CD4-positive, CD25-positive, alpha-beta regulatory T cell (primary cell): ENCODE measurements around the gene LDLRAP1. TPM values are rescaled to one million over a fixed set of nuclear protein-coding genes. Genes with fewer than 3 reads are reported as not detected.

Source experiments
- ATAC-seq, 2 donors: fragments of 150-1000 bp; cut with Tn5 transposase; one replicate each; pipeline ENCODE4 v1.10.0; 2021; ENCODE audit warnings: low read depth in 2 of 2, moderate number of reproducible peaks in 2 of 2, moderate library complexity in 1 of 2
- DNase-seq, 3 donors: peaks; one replicate each; pipeline versions ENCODE4 v3.0.0 to v3.0.0-alpha.2; 2012 to 2022; ENCODE audit warnings: mixed read lengths in 1 of 3
- H3K27ac ChIP-seq: one replicate; pipeline ENCODE4 v1.7.0; 2013; ENCODE audit warnings: mild to moderate bottlenecking, low read length; ENCODE audit not compliant: insufficient read depth, poor library complexity, severe bottlenecking
- H3K27me3 ChIP-seq: one replicate; pipeline ENCODE4 v1.7.0; 2013; ENCODE audit warnings: low read length; ENCODE audit not compliant: control insufficient read depth, insufficient read depth
- H3K36me3 ChIP-seq: one replicate; pipeline ENCODE4 v1.7.0; 2013; ENCODE audit warnings: mild to moderate bottlenecking, low read length, moderate library complexity; ENCODE audit not compliant: control insufficient read depth, insufficient read depth
- H3K4me1 ChIP-seq: 2 replicates; pipeline ENCODE4 v1.7.0; 2013; ENCODE audit warnings: mild to moderate bottlenecking, low read length; ENCODE audit not compliant: insufficient read depth, control insufficient read depth, poor library complexity, severe bottlenecking
- H3K4me3 ChIP-seq: one replicate; pipeline ENCODE4 v1.7.0; 2013; ENCODE audit warnings: low read depth, mild to moderate bottlenecking, low read length, moderate library complexity
- H3K9me3 ChIP-seq, 2 experiments: 1 replicate in 1 of 2; 2 replicates in 1 of 2; pipeline ENCODE4 v1.7.0; 2013; ENCODE audit warnings: low read length in 2 of 2, mild to moderate bottlenecking in 1 of 2, moderate library complexity in 1 of 2; ENCODE audit not compliant: control insufficient read depth in 2 of 2
- H3K27ac Mint-ChIP-seq, 3 donors: one replicate each; pipeline ENCODE4 v1.8.0; 2020 to 2022; ENCODE audit warnings: mild to moderate bottlenecking in 3 of 3, mixed read lengths in 3 of 3, moderate library complexity in 2 of 3
- H3K27me3 Mint-ChIP-seq: one replicate; pipeline ENCODE4 v1.8.0; 2022; ENCODE audit warnings: mild to moderate bottlenecking, mixed read lengths
- H3K36me3 Mint-ChIP-seq: one replicate; pipeline ENCODE4 v1.8.0; 2020; ENCODE audit warnings: mixed read lengths
- H3K4me1 Mint-ChIP-seq, 4 donors: one replicate each; pipeline ENCODE4 v1.8.0; 2020 to 2022; ENCODE audit warnings: mixed read lengths in 4 of 4, mild to moderate bottlenecking in 1 of 4
- H3K4me3 Mint-ChIP-seq, 4 donors: one replicate each; pipeline ENCODE4 v1.8.0; 2020 to 2022; ENCODE audit warnings: mild to moderate bottlenecking in 4 of 4, mixed read lengths in 4 of 4, moderate library complexity in 3 of 4
- H3K9me3 Mint-ChIP-seq, 7 donors: one replicate each; pipeline ENCODE4 v1.8.0; 2020 to 2022; ENCODE audit warnings: mixed read lengths in 7 of 7, mild to moderate bottlenecking in 3 of 7, moderate library complexity in 2 of 7
- polyA plus RNA-seq, 4 donors: library from polyadenylated mRNA; unstranded; fragments of 300-500 nt; fragmentation: Illumina TruSeq; gene quantifications; one replicate each; pipeline ENCODE4 v1.2.3, GENCODE V29; 2021
- total RNA-seq: library from RNA; stranded (reverse); gene quantifications from one replicate; pipeline ENCODE4 v1.2.3, GENCODE V29; 2022

Gene LDLRAP1
- total and polyA plus RNA-seq, 5 donors from 2014 or later, result 98.7 to 326 (median 236) TPM

GRCh38 chr1:25616987-25617624 is 73.7 kb downstream of the LDLRAP1 start:
- Histone ChIP-seq H3K27me3 (peaks cover 9% of the 10 kb centered on the region), H3K9me3 (no peaks in the 10 kb centered on the region), H3K36me3 (no peaks in the 10 kb centered on the region), H3K27ac (peak overlapping the region; percentile 58), H3K4me3 (no peak overlapping the region), H3K4me1 (peaks cover 55% of the 10 kb centered on the region)
- peak in 1 of 2 donors; percentile 0 for ATAC-seq
- Mint-ChIP-seq H3K36me3 (no peaks in the 10 kb centered on the region), H3K4me1 (peaks cover 25 to 56% (median 36%) of the 10 kb centered on the region in 4 donors), H3K9me3 (no peaks in the 10 kb centered on the region), H3K27me3 (peaks cover 49% of the 10 kb centered on the region), H3K27ac (no peak overlapping the region), H3K4me3 (peak overlapping the region in 2 of 4 donors; percentile 76 to 80)
- DNase-seq, result peak; percentile 29 to 38 (median 34)

- Histone ChIP-seq H3K4me3 (peak overlapping the region; percentile 61), H3K9me3 (no peaks in the 10 kb centered on the region), H3K4me1 (peaks cover 58% of the 10 kb centered on the region), H3K36me3 (no peaks in the 10 kb centered on the region), H3K27ac (peak overlapping the region; percentile 58), H3K27me3 (peaks cover 7% of the 10 kb centered on the region)
- Mint-ChIP-seq H3K4me3 (peak overlapping the region; percentile 86 to 97 (median 95)), H3K9me3 (no peaks in the 10 kb centered on the region), H3K27me3 (peaks cover 46% of the 10 kb centered on the region), H3K4me1 (peaks cover 22 to 62% (median 42%) of the 10 kb centered on the region in 4 donors), H3K27ac (peak overlapping the region in 2 of 3 donors; percentile 84 to 93), H3K36me3 (no peaks in the 10 kb centered on the region)
- ATAC-seq (no peak), DNase-seq (no peak)
Observed at GRCh38 chr1:25617625-25618432, 74.4 kb downstream of the LDLRAP1 start.

GRCh38 chr1:25618433-25618808 is 75.0 kb downstream of the LDLRAP1 start:
- peaks cover 25 to 68% (median 47%) of the 10 kb centered on the region in 4 donors for H3K4me1 Mint-ChIP-seq
- no peaks in the 10 kb centered on the region for H3K36me3 ChIP-seq
- peaks cover 62% of the 10 kb centered on the region for H3K4me1 ChIP-seq
- no peaks in the 10 kb centered on the region for H3K9me3 Mint-ChIP-seq
- no peak for DNase-seq
- peak overlapping the region; percentile 84 to 95 (median 93) for H3K27ac Mint-ChIP-seq
- H3K27me3 Mint-ChIP-seq, result peaks cover 40% of the 10 kb centered on the region
- H3K9me3 ChIP-seq, result no peaks in the 10 kb centered on the region
- peak overlapping the region; percentile 61 for H3K4me3 ChIP-seq
- no peak overlapping the region for H3K27ac ChIP-seq
- ATAC-seq, result no peak
- H3K36me3 Mint-ChIP-seq, result no peaks in the 10 kb centered on the region
- H3K4me3 Mint-ChIP-seq, result peak overlapping the region; percentile 86 to 97 (median 95)
- H3K27me3 ChIP-seq, result peaks cover 7% of the 10 kb centered on the region

Other genes starting within 250 kb of the LDLRAP1 start
- gene TMEM50A, start 205.3 kb upstream of the LDLRAP1 start, total RNA-seq, result 127 TPM
- gene TMEM50A, start 205.3 kb upstream of the LDLRAP1 start, polyA plus RNA-seq, result 100 to 1,000 TPM; 201 to 326 (median 266) TPM
- gene RHCE, start 122.8 kb upstream of the LDLRAP1 start, total RNA-seq, result not detected
- under 1 TPM; 0.16 to 0.45 (median 0.31) TPM for gene RHCE, start 122.8 kb upstream of the LDLRAP1 start, polyA plus RNA-seq
- gene MACO1, start 112.7 kb upstream of the LDLRAP1 start, total RNA-seq, result 20.3 TPM
- 1 to 10 TPM; 5.0 to 6.4 (median 5.6) TPM for gene MACO1, start 112.7 kb upstream of the LDLRAP1 start, polyA plus RNA-seq
- 15.1 TPM for gene MAN1C1, start 73.2 kb downstream of the LDLRAP1 start, total RNA-seq
- 1 to 10 TPM; 3.1 to 3.5 (median 3.3) TPM for gene MAN1C1, start 73.2 kb downstream of the LDLRAP1 start, polyA plus RNA-seq